Stimulated activated CD4-positive, alpha-beta T cell treated with anti-CD3 and anti-CD28 coated beads, Interleukin-2, amount 100 ng/mL, for 24 hours (primary cell): ENCODE measurements around the gene KRT20.

Experiments
- DNase-seq, 2 donors: peaks; one replicate each; pipeline ENCODE4 v3.0.0-alpha.2; 2020

The KRT20 gene

GRCh38 chr17:40848583-40849235 is 36.3 kb downstream of the KRT20 start:
- DNase-seq: no peak

- no peak for DNase-seq
Observed at GRCh38 chr17:40846515-40847144, 38.4 kb downstream of the KRT20 start.

DNA sequence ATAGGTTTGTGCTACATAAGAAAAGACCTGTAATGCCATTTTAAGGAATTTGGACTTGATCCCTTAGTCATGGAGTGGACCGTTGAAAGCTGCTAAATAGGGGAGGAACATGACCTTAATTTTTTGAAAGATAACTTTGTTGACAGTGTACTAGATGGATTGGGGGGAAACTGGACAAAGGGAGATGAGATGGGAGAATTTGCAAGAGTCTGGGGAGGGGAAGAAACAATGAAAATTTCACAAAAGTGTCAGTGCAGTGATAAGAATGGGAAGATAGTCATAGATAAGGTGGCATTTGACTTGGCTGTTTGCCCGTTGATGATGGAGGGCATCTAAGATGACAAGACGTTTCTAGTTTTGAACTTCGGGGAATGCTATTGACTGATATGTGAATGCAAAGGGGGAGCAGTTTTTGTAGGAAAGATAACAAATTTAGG is 40.4 kb downstream of the KRT20 start:
- DNase-seq: no peak

DNA sequence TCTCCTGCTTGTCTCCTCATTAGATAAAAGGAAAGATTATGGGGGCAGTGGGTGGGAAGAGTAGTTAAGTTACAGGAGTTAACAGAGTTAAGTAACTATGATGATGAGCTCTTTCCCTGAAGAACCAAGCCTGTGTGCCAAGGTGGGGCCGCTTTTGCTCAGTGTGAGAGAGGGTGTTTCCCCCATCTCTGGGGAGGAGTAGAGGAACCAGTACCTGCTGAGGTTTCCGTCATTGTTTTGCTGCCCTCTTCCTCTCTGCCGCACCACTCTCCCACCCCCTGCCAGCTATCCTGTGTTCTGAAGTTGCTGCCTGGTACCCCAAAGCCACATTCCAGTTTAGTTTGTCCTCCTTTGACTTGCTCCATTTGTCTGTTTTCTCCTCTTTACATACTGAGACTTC is 41.8 kb downstream of the KRT20 start:
- no peak for DNase-seq

DNA sequence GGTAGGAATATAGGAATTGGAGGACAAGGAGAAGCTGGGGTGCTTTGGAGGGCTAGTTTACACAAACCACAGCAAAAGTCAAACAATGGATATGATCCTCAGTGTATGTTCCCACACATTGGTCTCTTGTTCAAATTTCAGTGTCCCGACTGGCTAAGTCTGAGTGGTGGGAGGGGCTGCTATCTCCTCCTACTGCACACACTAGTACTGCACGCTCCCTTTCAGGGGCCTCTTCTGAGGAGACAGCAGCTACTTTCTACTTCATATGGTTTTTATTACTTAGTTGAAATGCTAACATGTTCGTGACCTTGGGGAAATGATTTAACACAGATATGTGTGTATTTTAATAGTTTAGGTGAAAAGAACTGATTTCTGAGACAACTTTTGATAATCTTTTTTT is 43.8 kb downstream of the KRT20 start:
- DNase-seq: no peak

- DNase-seq: no peak
Observed at GRCh38 chr17:40839194-40839593, 45.8 kb downstream of the KRT20 start.

DNA sequence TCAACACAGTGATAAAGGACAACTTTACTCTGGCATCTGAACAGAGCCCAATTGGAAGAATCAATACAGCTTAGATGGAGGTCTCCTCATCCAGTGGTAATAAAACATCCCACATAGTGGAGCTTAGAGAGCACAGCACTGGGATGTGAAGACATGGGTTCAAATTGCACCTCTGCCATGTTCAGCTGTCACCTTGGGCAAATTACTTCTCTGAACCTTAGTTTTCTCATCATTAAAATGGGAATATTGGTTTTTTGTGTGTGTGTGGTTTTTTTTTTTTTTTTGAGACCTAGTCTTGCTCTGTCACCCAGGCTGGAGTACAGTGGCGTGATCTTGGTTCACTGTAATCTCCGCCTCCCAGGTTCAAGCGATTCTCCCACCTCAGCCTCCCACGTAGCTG is 49.0 kb downstream of the KRT20 start:
- no peak for DNase-seq

- DNase-seq: no peak
Observed at GRCh38 chr17:40833882-40834281, 51.2 kb downstream of the KRT20 start.

- no peak for DNase-seq
Observed at GRCh38 chr17:40832840-40833239, 52.2 kb downstream of the KRT20 start.

- DNase-seq: no peak
Observed at GRCh38 chr17:40830085-40830776, 54.8 kb downstream of the KRT20 start.

DNA sequence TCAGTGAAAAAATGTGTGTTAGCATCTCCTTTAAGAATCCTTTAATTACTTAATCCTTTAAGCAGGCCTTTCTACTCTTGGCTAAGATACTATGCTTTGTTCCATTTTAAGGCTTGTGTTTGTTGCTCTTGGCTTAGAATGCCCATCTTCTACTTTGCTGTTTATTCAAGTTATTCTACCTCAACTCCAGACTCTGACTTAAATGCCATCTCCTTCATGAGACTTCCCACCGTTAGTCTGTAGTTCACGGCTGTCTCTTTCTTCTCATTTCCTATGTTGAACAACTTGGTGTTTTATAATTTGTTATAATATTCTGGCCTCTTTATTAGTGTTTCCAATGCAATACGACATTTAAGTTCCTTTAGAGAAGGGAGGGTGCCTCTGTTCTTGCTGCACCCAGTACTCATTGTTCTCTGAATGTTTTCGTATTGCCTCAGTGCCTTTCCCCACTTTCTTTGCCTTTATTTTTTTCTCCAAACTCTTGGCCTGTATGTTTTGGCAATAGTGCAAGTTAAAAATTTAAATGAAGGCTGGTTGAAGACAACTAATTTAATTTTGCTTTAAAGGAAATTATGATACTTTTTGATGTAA is 56.5 kb downstream of the KRT20 start:
- no peak for DNase-seq

GRCh38 chr17:40827746-40828453 is 57.1 kb downstream of the KRT20 start:
- DNase-seq: no peak
